HEK293T (cell line): ENCODE measurements around the gene PDE3B.

Source experiments
- ARNT ChIP-seq: fragments of 450-650 bp; IDR thresholded peaks from 2 replicates; pipeline ENCODE4 v1.6.1; 2017; ENCODE audit warnings: mild to moderate bottlenecking
- BHLHE40 ChIP-seq: fragments of 450-650 bp; IDR thresholded peaks from 2 replicates; pipeline ENCODE4 v1.6.1; 2016; ENCODE audit warnings: mild to moderate bottlenecking, moderate library complexity, borderline replicate concordance
- FOXA1 ChIP-seq: fragments of 450-650 bp; IDR thresholded peaks from 2 replicates; pipeline ENCODE4 v1.6.1; 2016; ENCODE audit warnings: mild to moderate bottlenecking
- L3MBTL2 ChIP-seq: fragments of 450-650 bp; conservative IDR thresholded peaks from 2 replicates; pipeline ENCODE4 v1.6.1; 2016; ENCODE audit warnings: mild to moderate bottlenecking
- NFRKB ChIP-seq: fragments of 450-650 bp; IDR thresholded peaks from 2 replicates; pipeline ENCODE4 v1.6.1; 2016; ENCODE audit warnings: mild to moderate bottlenecking, moderate library complexity
- SP1 ChIP-seq: fragments of 450-650 bp; IDR thresholded peaks from 2 replicates; pipeline ENCODE4 v1.6.1; 2017
- SUZ12 ChIP-seq: fragments of 450-650 bp; IDR thresholded peaks from 2 replicates; pipeline ENCODE4 v1.6.1; 2016; ENCODE audit warnings: mild to moderate bottlenecking

DNA sequence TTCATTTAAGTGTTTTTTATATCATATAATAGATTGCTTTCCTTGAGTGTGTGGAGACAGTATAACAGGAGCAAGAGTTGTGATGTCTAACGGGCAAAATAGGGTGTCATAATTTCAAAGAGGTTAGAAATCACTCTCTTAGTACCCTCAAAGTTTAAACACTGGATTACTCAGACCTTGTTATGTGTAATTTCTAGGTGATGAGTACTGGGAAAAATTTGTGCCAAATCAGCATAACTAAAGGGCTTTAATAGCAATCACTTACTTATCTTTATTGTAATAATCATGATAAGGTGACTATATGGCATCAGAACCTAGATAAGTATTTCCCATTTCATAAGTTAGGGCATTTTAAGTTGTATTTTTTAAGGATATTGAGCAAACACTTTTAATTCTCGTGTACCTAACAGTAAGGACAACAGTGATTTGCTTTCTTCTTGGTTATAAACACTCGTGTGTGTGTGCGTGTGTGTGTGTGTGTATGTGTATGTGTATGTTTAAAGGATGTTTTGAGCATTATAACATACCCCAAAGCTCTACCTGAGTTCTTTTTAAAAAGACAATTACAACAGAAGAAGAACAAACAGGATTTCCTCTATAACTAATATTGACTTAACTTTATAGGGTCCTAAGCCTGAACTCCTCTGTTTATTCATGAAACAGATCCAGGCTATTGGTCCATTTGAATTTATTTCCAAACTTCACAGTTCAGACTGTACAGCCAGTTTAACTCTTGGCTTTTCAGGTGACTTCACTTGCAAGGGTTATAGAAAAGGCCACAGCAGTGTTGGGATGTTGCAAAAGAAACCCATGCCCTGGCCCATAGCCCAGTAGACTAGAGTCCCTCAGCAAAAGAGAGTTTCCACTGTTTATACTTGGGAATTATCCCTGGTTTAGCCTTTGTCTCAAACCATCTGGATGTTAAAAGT, 23.7 kb upstream of the PDE3B start:
- TF ChIP-seq SUZ12 (no peak), ARNT (no peak), FOXA1 (no peak), SP1 (no peak), L3MBTL2 (no peak), BHLHE40 (no peak), NFRKB (no peak)
